Retina (tissue), 1 donor: ENCODE measurements around the gene RAI1.
A peak's percentile ranks its signal among the peaks of the same experiment; 100 is the strongest.

Experiments
- DNase-seq: peaks from one replicate; pipeline ENCODE4 v3.0.0-alpha.2; 2016

RAI1 gene

DNA sequence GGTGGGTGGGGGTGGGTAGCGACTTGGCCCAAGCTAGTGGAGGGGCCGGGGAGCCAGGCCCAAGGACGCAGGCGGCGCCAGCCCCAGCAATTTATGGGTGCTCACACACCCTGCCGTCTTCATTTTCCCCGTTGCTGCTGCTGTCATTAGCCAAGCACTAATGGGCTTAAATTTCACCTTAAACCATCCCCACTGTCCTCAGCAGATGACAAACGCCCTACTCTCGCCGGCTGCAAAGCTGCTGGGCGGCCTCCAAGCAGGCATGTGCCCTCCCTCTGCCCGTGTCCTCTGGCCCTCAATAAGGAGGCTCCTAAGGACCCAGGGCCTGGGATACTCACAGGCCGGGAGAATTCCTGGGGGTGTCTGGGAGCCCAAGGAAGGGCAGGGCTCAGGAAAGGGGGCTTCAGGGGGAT, 89.4 kb downstream of the RAI1 start:
- no peak for DNase-seq

DNA sequence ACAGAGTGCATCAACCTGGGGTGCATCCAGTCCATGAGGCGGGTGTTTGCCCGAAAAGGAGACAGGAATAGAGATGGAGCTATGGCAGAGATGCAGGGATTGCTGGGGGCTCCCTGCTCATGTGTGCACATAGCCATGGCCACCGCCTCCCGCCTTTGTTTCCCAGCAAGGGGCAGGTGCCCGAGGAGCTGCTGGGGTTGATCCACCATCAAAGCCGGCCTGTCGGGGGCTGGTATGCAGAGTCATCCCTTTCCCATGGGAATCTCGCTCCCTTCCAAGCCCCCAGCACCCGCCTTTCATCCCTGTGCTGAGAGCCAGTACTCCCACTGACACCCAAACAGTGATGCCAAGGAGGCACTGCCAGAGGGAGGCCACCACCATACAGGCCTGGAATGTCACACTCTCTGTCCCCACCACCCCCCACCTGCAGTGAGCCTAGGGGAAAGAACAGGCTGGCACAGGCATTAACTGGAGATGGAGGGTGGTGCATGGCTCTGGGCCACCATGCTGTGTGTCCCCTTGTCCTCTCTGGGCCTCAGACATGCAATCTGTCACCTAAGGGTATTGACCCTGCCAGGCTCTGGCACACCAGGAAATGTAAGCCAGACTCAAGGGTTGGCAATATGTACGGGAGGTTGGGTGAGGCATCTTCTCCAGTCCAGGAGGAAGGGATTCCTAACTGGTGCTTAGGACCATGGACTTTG, 90.4 kb downstream of the RAI1 start:
- no peak for DNase-seq

GRCh38 chr17:17772231-17772630, 91.0 kb downstream of the RAI1 start:
- no peak for DNase-seq

- DNase-seq = no peak
These were observed 93.0 kb downstream of the RAI1 start for GRCh38 chr17:17774009-17774881.

GRCh38 chr17:17776889-17777288, 95.6 kb downstream of the RAI1 start:
- DNase-seq = no peak

DNA sequence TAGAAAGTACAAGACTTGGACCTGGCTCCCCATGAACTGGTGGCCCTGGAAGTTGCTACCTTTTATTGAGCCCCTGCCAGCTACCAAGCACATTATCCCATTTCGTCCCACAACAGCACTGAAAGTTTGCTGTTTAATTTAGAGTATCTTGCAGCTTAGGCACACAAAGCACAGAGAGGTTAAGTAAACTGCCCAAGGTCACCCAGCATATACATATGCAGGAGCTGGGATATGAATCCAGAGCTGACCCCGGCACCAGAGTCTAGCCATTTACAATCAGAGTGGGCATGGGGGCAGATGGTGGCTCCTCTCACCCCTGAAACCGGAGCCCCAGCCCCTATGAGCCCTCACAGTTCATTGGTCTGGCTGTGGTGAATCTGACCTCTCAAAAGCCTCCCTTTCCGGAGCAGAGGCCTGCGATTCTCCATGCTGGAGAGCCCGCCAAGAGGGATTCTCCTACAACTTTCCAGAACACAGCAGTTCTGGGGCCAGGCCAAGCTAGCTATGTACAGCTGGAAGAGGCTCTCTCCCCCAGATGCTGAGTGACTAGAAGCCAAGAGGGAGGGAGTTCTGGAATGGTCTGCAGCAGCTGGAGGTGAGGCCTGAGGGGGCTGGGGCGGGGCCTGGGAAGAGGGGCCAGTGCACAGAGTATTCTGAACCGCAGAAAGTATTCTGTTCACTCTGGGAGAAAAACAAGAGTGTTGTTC, 97.2 kb downstream of the RAI1 start:
- DNase-seq = no peak

- peak; percentile 41 for DNase-seq
These were observed 97.9 kb downstream of the RAI1 start for GRCh38 chr17:17779015-17779611.

GRCh38 chr17:17780922-17781590, 99.8 kb downstream of the RAI1 start:
- peak; percentile 66 for DNase-seq

DNA sequence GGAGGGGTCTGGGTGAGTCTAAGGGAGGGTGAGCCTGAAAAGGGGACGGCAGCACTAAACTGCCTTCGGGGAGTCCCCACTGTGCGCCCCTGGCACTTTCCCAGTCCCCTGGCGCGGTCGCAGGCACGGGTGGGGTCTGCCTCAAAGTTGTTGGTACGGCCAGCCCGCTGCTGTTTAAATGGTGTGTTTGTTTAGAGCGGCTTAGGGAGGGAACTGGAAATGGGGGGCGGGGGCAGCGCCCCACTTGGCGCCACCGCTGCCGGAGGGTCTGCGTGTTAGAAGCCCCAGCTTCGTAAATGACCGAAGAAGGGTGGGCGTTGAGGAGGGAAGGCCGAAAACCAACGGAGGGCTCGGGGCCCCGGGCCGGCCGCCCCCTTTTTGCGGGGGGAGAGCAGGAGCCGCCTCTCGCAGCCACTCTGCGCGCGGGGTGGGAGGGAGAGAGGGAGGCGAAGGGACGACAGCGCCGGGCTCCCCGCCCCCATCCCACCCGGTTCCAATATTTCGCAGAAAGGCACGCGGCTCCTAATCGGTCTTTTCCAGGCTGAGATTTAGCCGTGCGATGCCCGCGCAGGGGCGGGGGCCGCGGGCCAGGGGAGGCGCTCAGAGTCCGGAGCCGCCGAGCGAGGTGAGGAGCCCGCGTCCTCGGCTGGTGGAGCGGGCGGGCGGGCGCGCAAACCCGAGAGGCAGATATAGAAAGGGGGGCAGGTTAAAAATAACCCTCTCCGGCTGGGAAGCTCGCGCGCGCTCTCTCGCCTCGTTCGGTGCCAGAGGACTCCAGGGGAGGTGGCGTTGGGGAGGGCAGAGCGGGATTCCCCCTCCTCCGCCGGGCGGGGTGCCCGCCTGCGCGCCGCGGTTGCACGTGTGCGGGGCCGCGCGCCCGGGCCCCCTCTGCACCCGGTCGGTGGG, 100.6 kb downstream of the RAI1 start:
- peak; percentile 86 for DNase-seq

- DNase-seq = peak; percentile 89
These were observed 101.4 kb downstream of the RAI1 start for GRCh38 chr17:17782523-17783115.

DNA sequence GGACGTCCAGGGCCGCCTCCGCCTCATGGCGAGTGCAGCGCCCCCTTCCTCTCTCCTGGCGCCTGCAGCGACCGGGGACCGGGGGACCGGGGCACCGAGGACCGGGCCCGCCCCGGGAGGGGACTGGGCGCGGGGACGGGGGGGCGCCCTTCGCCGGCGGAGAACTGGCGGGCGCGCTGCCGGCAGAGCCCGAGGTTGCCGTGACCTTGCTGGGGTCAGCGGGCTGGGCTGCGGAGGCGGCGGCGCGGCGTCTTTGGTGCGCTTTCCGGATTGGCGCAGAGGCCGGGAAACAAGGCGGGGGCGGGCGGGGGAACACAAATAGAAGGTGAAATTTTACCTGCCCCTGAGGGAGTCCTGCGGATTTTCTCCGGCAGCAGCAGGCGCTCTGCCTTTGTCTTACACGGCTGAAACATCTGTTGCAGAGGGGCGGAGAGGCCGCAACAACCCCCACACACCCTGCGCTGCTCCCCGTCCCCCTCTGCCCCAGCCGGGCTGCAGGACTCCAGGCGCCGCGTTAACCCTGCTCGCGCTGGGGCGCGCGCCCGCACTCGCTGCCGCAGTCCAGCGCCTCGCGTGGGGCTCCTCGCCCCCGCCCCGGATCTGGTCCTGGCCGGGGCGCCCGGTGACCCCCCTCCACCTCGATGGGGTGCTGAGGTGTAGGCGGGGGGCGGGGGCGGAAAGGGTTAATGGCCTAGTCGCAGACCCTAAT, 102.0 kb downstream of the RAI1 start:
- peak; percentile 90 for DNase-seq

GRCh38 chr17:17783825-17784656, 102.8 kb downstream of the RAI1 start:
- DNase-seq = peak; percentile 88

- peak; percentile 41 for DNase-seq
These were observed 103.5 kb downstream of the RAI1 start for GRCh38 chr17:17784657-17785267.

- DNase-seq = peak; percentile 43
These were observed 104.1 kb downstream of the RAI1 start for GRCh38 chr17:17785407-17785806.

DNA sequence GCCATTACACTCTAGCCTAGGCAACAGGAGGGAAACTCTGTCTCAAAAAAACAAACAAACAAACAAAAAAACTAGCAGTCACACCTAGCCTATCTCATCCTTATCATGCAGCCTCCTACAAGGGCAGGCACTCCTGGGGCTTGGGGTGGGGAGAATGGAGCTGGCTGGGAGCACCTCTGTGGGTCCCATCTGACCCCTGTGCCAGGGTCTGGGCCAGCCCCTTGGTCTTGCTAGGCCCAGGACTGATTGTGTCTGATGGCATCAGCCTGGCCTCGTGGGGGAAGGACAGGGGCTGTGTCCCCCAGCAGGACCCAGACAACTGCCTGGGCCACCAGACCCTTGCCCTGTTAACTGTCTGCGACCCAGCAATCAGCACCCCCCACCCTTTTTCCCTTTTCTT, 105.7 kb downstream of the RAI1 start:
- DNase-seq = no peak

DNA sequence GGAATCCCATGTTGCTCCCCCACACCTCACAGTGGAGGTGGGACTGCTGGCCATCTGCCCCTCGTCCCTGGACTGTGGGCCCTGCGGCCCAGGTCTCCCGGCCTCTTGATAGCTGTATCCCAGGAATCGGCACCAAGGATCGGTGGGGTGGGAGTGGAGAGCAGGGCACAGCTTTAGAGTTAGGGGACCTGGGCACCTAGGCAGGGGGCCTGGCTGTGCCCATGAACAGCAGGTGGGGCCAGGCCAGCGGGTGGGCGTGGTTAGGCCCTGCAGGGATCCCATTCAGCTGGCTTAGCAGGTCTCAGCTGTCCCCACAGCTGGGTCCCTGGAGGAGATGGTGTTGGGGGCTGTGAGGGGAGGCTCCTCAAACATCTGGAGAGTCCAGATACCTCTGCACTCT, 106.3 kb downstream of the RAI1 start:
- DNase-seq = no peak

DNA sequence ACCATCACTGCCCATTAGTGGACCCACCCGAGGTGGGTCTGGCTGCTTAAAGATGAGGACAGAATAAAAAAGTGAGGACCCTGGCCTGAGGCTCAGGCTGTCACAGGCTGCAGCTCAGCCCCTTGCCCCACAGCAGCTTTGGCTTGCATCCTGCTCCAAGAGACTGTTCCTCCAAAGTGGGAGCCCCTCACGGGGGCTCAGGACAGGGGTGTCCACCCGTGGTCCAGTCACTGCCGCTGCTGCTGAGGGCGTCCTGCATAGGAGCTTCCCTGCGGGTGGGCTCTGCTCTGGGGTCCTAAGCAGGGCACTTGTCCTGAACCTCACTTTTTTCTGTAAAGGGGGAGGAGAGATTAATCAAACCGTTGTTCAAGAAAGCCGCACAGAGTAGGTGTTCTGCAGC, 107.7 kb downstream of the RAI1 start:
- DNase-seq = no peak

- DNase-seq = no peak
These were observed 108.2 kb downstream of the RAI1 start for GRCh38 chr17:17789410-17789809.
